ENCODE data around the gene EARS2.
"Not testable (repeated sequence)": the region's sequence is repeated elsewhere in the genome, so short reads cannot be mapped to it uniquely, and the experiment has no call there.

The EARS2 gene

GRCh38 chr16:23504453-23505179 lies 52.5 kb downstream of the EARS2 start:
- DNase-seq = peak; percentile 39

- DNase-seq = no peak
These were observed 53.1 kb downstream of the EARS2 start for GRCh38 chr16:23504076-23504452.

GRCh38 chr16:23502466-23502865 lies 54.7 kb downstream of the EARS2 start:
- DNase-seq = no peak

GRCh38 chr16:23501291-23501690 lies 55.9 kb downstream of the EARS2 start:
- DNase-seq = no peak

GRCh38 chr16:23500862-23501225 lies 56.3 kb downstream of the EARS2 start:
- no peak for DNase-seq

GRCh38 chr16:23500212-23500861 lies 56.8 kb downstream of the EARS2 start:
- no peak for DNase-seq

- no peak for DNase-seq
These were observed 57.3 kb downstream of the EARS2 start for GRCh38 chr16:23499801-23500200.

- no peak for DNase-seq
These were observed 58.3 kb downstream of the EARS2 start for GRCh38 chr16:23498863-23499262.

- no peak for DNase-seq
These were observed 59.6 kb downstream of the EARS2 start for GRCh38 chr16:23497543-23497868.

GRCh38 chr16:23496821-23497542 lies 60.2 kb downstream of the EARS2 start:
- no peak for DNase-seq

GRCh38 chr16:23495671-23496070 lies 61.5 kb downstream of the EARS2 start:
- DNase-seq = no peak

- no peak for DNase-seq
These were observed 63.0 kb downstream of the EARS2 start for GRCh38 chr16:23494188-23494587.

GRCh38 chr16:23491490-23492391 lies 65.4 kb downstream of the EARS2 start:
- no peak for DNase-seq

GRCh38 chr16:23486480-23486879 lies 70.7 kb downstream of the EARS2 start:
- no peak for DNase-seq

- no peak for DNase-seq
These were observed 71.3 kb downstream of the EARS2 start for GRCh38 chr16:23485841-23486240.

GRCh38 chr16:23485257-23485614 lies 71.9 kb downstream of the EARS2 start:
- DNase-seq = no peak

GRCh38 chr16:23484510-23485256 lies 72.5 kb downstream of the EARS2 start:
- no peak for DNase-seq

- DNase-seq = not testable (repeated sequence)
These were observed 73.7 kb downstream of the EARS2 start for GRCh38 chr16:23483492-23483891.

GRCh38 chr16:23482778-23483177 lies 74.4 kb downstream of the EARS2 start:
- peak; percentile 21 for DNase-seq

GRCh38 chr16:23480257-23480656 lies 76.9 kb downstream of the EARS2 start:
- no peak for DNase-seq

GRCh38 chr16:23479138-23479537 lies 78.0 kb downstream of the EARS2 start:
- DNase-seq = no peak

- DNase-seq = no peak
These were observed 78.6 kb downstream of the EARS2 start for GRCh38 chr16:23478566-23478965.

Measured in T-helper 9 cell (primary cell).